GM21423 (cell line): ENCODE data around the gene NTMT2.
"Not testable (repeated sequence)": the region's sequence is repeated elsewhere in the genome, so short reads cannot be mapped to it uniquely, and the experiment has no call there.

Experiments
- ATAC-seq: cut with Tn5 transposase; IDR thresholded peaks from one replicate; pipeline ENCODE4 v1.9.1; 2021; ENCODE audit warnings: mild to moderate bottlenecking, moderate library complexity; ENCODE audit not compliant: unreplicated experiment

The NTMT2 gene

GRCh38 chr1:170156594-170156993 is 10.8 kb downstream of the NTMT2 start:
- no peak for ATAC-seq

GRCh38 chr1:170157820-170158219 is 12.1 kb downstream of the NTMT2 start:
- no peak for ATAC-seq

- no peak for ATAC-seq
These were observed 16.9 kb downstream of the NTMT2 start for GRCh38 chr1:170162459-170163246.

GRCh38 chr1:170164103-170164763 is 18.5 kb downstream of the NTMT2 start:
- no peak for ATAC-seq

GRCh38 chr1:170166518-170167180 is 20.9 kb downstream of the NTMT2 start:
- ATAC-seq = no peak

- no peak for ATAC-seq
These were observed 22.5 kb downstream of the NTMT2 start for GRCh38 chr1:170168265-170168664.

GRCh38 chr1:170170513-170170912 is 24.8 kb downstream of the NTMT2 start:
- ATAC-seq = not testable (repeated sequence)

- no peak for ATAC-seq
These were observed 28.6 kb downstream of the NTMT2 start for GRCh38 chr1:170174395-170174794.

- no peak for ATAC-seq
These were observed 29.3 kb downstream of the NTMT2 start for GRCh38 chr1:170175041-170175440.

GRCh38 chr1:170175484-170175883 is 29.7 kb downstream of the NTMT2 start:
- ATAC-seq = no peak

GRCh38 chr1:170176772-170177171 is 31.0 kb downstream of the NTMT2 start:
- no peak for ATAC-seq

GRCh38 chr1:170182442-170182841 is 36.7 kb downstream of the NTMT2 start:
- no peak for ATAC-seq

GRCh38 chr1:170192546-170192945 is 46.8 kb downstream of the NTMT2 start:
- no peak for ATAC-seq

GRCh38 chr1:170194451-170194850 is 48.7 kb downstream of the NTMT2 start:
- no peak for ATAC-seq

GRCh38 chr1:170196490-170197236 is 50.9 kb downstream of the NTMT2 start:
- no peak for ATAC-seq

GRCh38 chr1:170198090-170198489 is 52.3 kb downstream of the NTMT2 start:
- no peak for ATAC-seq

GRCh38 chr1:170198584-170198983 is 52.8 kb downstream of the NTMT2 start:
- no peak for ATAC-seq

- no peak for ATAC-seq
These were observed 54.4 kb downstream of the NTMT2 start for GRCh38 chr1:170200161-170200560.

- no peak for ATAC-seq
These were observed 55.0 kb downstream of the NTMT2 start for GRCh38 chr1:170200621-170201397.

- no peak for ATAC-seq
These were observed 57.9 kb downstream of the NTMT2 start for GRCh38 chr1:170203693-170204092.
